SK-N-SH (cell line): Measurements from ENCODE around the gene AGFG1. TPM values are rescaled to one million over a fixed set of nuclear protein-coding genes. Genes with fewer than 3 reads are reported as not detected.
A peak's percentile ranks its signal among the peaks of the same experiment; 100 is the strongest.

Experiments
- CTCF ChIA-PET: fragments of 300-600, 350-600 bp; formaldehyde crosslinking; extraction: SDS; loops from one replicate; lab custom pipeline; 2021; lab: Yijun Ruan, JAX
- POLR2A ChIA-PET: fragments of 350-600 bp; sonication (Branson Sonifier 250); formaldehyde crosslinking; extraction: SDS; loops from one replicate; lab custom pipeline; 2020; ENCODE audit warnings: antibody characterized with exemption, inconsistent platforms; lab: Yijun Ruan, JAX
- DNase-seq: peaks from one replicate; pipeline ENCODE4 v3.0.0; 2012
- H2AFZ ChIP-seq: fragments of 200-600 bp; sonication (generic); 2 replicates; pipeline ENCODE4 v1.8.1; 2016; ENCODE audit warnings: antibody characterized with exemption, mild to moderate bottlenecking, low read depth
- H3F3A ChIP-seq: fragments of 200-600 bp; sonication (generic); replicated peaks from 2 replicates; pipeline ENCODE3; 2016; ENCODE audit warnings: antibody characterized with exemption, mild to moderate bottlenecking; ENCODE audit not compliant: insufficient read depth
- H3K27ac ChIP-seq, 2 experiments: fragments of 200-500 bp in 1 of 2; fragments of 200-600 bp in 1 of 2; sonication (Bioruptor generic) in 1 of 2; sonication (generic), shearing (Covaris generic) in 1 of 2; 2 replicates each; pipeline versions ENCODE4 v1.5.1 to v1.6.1; 2014 to 2016; ENCODE audit warnings: low read depth in 2 of 2, inconsistent platforms in 1 of 2, low read length in 1 of 2, mild to moderate bottlenecking in 1 of 2, mixed read lengths in 1 of 2
- H3K27me3 ChIP-seq: fragments of 200-600 bp; sonication (generic), shearing (Covaris generic); 2 replicates; pipeline ENCODE4 v1.6.1; 2016; ENCODE audit warnings: mixed run types; ENCODE audit not compliant: insufficient read depth
- H3K36me3 ChIP-seq, 2 experiments: fragments of 200-500 bp in 1 of 2; fragments of 200-600 bp in 1 of 2; sonication (Bioruptor generic) in 1 of 2; sonication (generic) in 1 of 2; replicated peaks in 1 of 2; 2 replicates each; pipeline versions ENCODE3 to v1.5.1; 2014 to 2016; ENCODE audit warnings: low read length in 1 of 2, mild to moderate bottlenecking in 1 of 2; ENCODE audit not compliant: insufficient read depth in 2 of 2, control insufficient read depth in 1 of 2
- H3K4me1 ChIP-seq, 2 experiments: fragments of 200-500 bp in 1 of 2; fragments of 200-600 bp in 1 of 2; sonication (Bioruptor generic) in 1 of 2; sonication (generic), shearing (Covaris generic) in 1 of 2; 2 replicates each; pipeline versions ENCODE4 v1.5.1 to v1.6.1; 2014 to 2016; ENCODE audit warnings: low read depth in 1 of 2, low read length in 1 of 2, mixed run types in 1 of 2; ENCODE audit not compliant: insufficient read depth in 2 of 2, control insufficient read depth in 1 of 2
- H3K4me2 ChIP-seq: fragments of 200-600 bp; sonication (generic), shearing (Covaris generic); 2 replicates; pipeline ENCODE4 v1.6.1; 2017; ENCODE audit warnings: mixed run types
- H3K4me3 ChIP-seq, 2 experiments: fragments of 200-500 bp in 1 of 2; fragments of 200-600 bp in 1 of 2; sonication (Bioruptor generic) in 1 of 2; sonication (generic), shearing (Covaris generic) in 1 of 2; 2 replicates each; pipeline versions ENCODE4 v1.5.1 to v1.8.1; 2014 to 2016; ENCODE audit warnings: low read depth in 2 of 2, inconsistent platforms in 1 of 2, low read length in 1 of 2, mild to moderate bottlenecking in 1 of 2, mixed read lengths in 1 of 2, moderate library complexity in 1 of 2
- H3K79me2 ChIP-seq: fragments of 200-600 bp; sonication (generic); 2 replicates; pipeline ENCODE4 v1.8.1; 2017; ENCODE audit warnings: mild to moderate bottlenecking; ENCODE audit not compliant: insufficient read depth
- H3K9ac ChIP-seq: fragments of 200-600 bp; sonication (generic); 2 replicates; pipeline ENCODE4 v1.6.1; 2017; ENCODE audit warnings: mixed run types
- H3K9me2 ChIP-seq: fragments of 200-600 bp; sonication (generic); 2 replicates; pipeline ENCODE4 v1.6.1; 2017; ENCODE audit warnings: mixed run types
- H3K9me3 ChIP-seq: fragments of 200-600 bp; sonication (generic); 2 replicates; pipeline ENCODE4 v1.6.1; 2017; ENCODE audit warnings: mixed run types, mild to moderate bottlenecking, moderate library complexity
- H4K20me1 ChIP-seq: fragments of 200-600 bp; sonication (generic); 2 replicates; pipeline ENCODE4 v1.6.1; 2017; ENCODE audit warnings: mild to moderate bottlenecking, mixed run types; ENCODE audit not compliant: insufficient read depth
- CHD2 ChIP-seq: fragments of 150-350 bp; IDR thresholded peaks from 2 replicates; pipeline ENCODE4 v1.6.1; 2018; ENCODE audit warnings: low read length; ENCODE audit not compliant: partially characterized antibody
- ELF1 ChIP-seq: IDR thresholded peaks from 2 replicates; pipeline ENCODE4 v1.4.0; 2012
- EZH2phosphoT487 ChIP-seq: fragments of 200-600 bp; sonication (generic); IDR thresholded peaks from 2 replicates; pipeline ENCODE4 v1.6.1; 2017; ENCODE audit warnings: low read depth, mixed run types, mild to moderate bottlenecking, antibody characterized with exemption, moderate library complexity, borderline replicate concordance
- FOSL2 ChIP-seq: IDR thresholded peaks from 2 replicates; pipeline ENCODE4 v1.4.0; 2012; ENCODE audit warnings: low read depth, mild to moderate bottlenecking, moderate library complexity, borderline replicate concordance
- FOXJ3 ChIP-seq: sonication (generic); formaldehyde crosslinking; IDR thresholded peaks from 2 replicates; pipeline ENCODE4 v1.5.1; 2020; ENCODE audit warnings: mild to moderate bottlenecking, missing genetic modification reagents
- FOXM1 ChIP-seq: IDR thresholded peaks from 2 replicates; pipeline ENCODE4 v1.4.0; 2012; ENCODE audit warnings: low read depth, mild to moderate bottlenecking
- GABPA ChIP-seq: IDR thresholded peaks from 2 replicates; pipeline ENCODE4 v1.4.0; 2012; ENCODE audit warnings: low read depth, mild to moderate bottlenecking
- JUND ChIP-seq: IDR thresholded peaks from 2 replicates; pipeline ENCODE4 v1.4.0; 2012
- MXI1 ChIP-seq: IDR thresholded peaks from 2 replicates; pipeline ENCODE4 v1.6.1; 2012; ENCODE audit warnings: mild to moderate bottlenecking, low read depth, low read length, improper control_type of control experiment
- NFIC ChIP-seq: IDR thresholded peaks from 2 replicates; pipeline ENCODE4 v1.4.0; 2012; ENCODE audit warnings: borderline replicate concordance
- POLR2AphosphoS5 ChIP-seq: IDR thresholded peaks from 2 replicates; pipeline ENCODE4 v1.6.1; 2012; ENCODE audit warnings: low read depth, low read length
- RAD21 ChIP-seq: IDR thresholded peaks from 2 replicates; pipeline ENCODE4 v1.6.1; 2012; ENCODE audit warnings: mild to moderate bottlenecking, low read length
- RXRA ChIP-seq: IDR thresholded peaks from 2 replicates; pipeline ENCODE4 v1.4.0; 2012; ENCODE audit warnings: low read depth, mild to moderate bottlenecking, borderline replicate concordance
- TAF1 ChIP-seq: IDR thresholded peaks from 2 replicates; pipeline ENCODE4 v1.6.1; 2012; ENCODE audit warnings: low read depth, mild to moderate bottlenecking, low read length, moderate library complexity, borderline replicate concordance
- TCF12 ChIP-seq: IDR thresholded peaks from 2 replicates; pipeline ENCODE4 v1.4.0; 2012
- TEAD4 ChIP-seq: IDR thresholded peaks from 2 replicates; pipeline ENCODE4 v1.4.0; 2012; ENCODE audit warnings: mild to moderate bottlenecking, borderline replicate concordance; ENCODE audit not compliant: insufficient read depth
- YY1 ChIP-seq: IDR thresholded peaks from 2 replicates; pipeline ENCODE4 v1.4.0; 2012; ENCODE audit warnings: low read depth, mild to moderate bottlenecking
- ZBTB33 ChIP-seq: IDR thresholded peaks from 2 replicates; pipeline ENCODE4 v1.4.0; 2012; ENCODE audit warnings: low read depth, borderline replicate concordance
- WGBS: methylation state at CpG from one replicate; pipeline ENCODE4 v1.1.6; 2017; ENCODE audit warnings: low lambda C conversion rate; 5-methylcytosine and 5-hydroxymethylcytosine counted together
- polyA plus RNA-seq, 3 experiments: library from polyadenylated mRNA; depleted of rRNA; stranded (reverse); fragments of >200 nt; gene quantifications; 2 replicates each; pipeline ENCODE4 v1.2.3, GENCODE V29; 2012
- TF ChIP-seq, protein P1 (sequence below): fragments of 150-350 bp; IDR thresholded peaks from 2 replicates; pipeline ENCODE4 v1.6.1; 2016; ENCODE audit warnings: mild to moderate bottlenecking, low read depth, low read length

Gene AGFG1
- polyA plus RNA-seq, 1 of the 3 experiments (the other 2 are of a cell fraction) = 42.3 TPM

- peaks cover 100% of the 10 kb centered on the region for H3K79me2 ChIP-seq
- WGBS = 73% methylated on average over 1 of the region's 1 CpG
- no peaks in the 10 kb centered on the region for H3K27me3 ChIP-seq
- H3K36me3 ChIP-seq = peaks cover 0 to 8% of the 10 kb centered on the region in 2 experiments
- H2AFZ ChIP-seq = no peak overlapping the region
- no peaks in the 10 kb centered on the region for H3K9me2 ChIP-seq
- POLR2A ChIA-PET = no interaction called here
- no peak overlapping the region for H3K4me2 ChIP-seq
- H3K4me1 ChIP-seq = peaks cover 13 to 26% of the 10 kb centered on the region in 2 experiments
- H3K9ac ChIP-seq = no peak overlapping the region
- peaks cover 97% of the 10 kb centered on the region for H4K20me1 ChIP-seq
- H3F3A ChIP-seq = peaks cover 12% of the 10 kb centered on the region
- no peak overlapping the region for H3K4me3 ChIP-seq
- no peak for TF ChIP-seq NFIC
- TF ChIP-seq JUND = no peak
- no peak for TF ChIP-seq TEAD4
- no peak for TF ChIP-seq POLR2AphosphoS5
- TF ChIP-seq RXRA = no peak
- no peak for TF ChIP-seq ELF1
- TF ChIP-seq ZBTB33 = no peak
- TF ChIP-seq YY1 = no peak
- no peak for TF ChIP-seq CHD2
- TF ChIP-seq FOXJ3 (CRISPR knock-in tag) = no peak
- TF ChIP-seq FOSL2 = no peak
- no peak for TF ChIP-seq EZH2phosphoT487
- TF ChIP-seq TAF1 = no peak
- TF ChIP-seq TCF12 = no peak
- no peak for TF ChIP-seq FOXM1
- TF ChIP-seq, protein P1, sequence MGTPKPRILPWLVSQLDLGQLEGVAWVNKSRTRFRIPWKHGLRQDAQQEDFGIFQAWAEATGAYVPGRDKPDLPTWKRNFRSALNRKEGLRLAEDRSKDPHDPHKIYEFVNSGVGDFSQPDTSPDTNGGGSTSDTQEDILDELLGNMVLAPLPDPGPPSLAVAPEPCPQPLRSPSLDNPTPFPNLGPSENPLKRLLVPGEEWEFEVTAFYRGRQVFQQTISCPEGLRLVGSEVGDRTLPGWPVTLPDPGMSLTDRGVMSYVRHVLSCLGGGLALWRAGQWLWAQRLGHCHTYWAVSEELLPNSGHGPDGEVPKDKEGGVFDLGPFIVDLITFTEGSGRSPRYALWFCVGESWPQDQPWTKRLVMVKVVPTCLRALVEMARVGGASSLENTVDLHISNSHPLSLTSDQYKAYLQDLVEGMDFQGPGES = no peak
- no peak for TF ChIP-seq RAD21
- CTCF ChIA-PET = no interaction called here
- DNase-seq = no peak
- no peaks in the 10 kb centered on the region for H3K9me3 ChIP-seq
- no peak overlapping the region for H3K27ac ChIP-seq
These were observed 43.8 kb downstream of the AGFG1 start for GRCh38 chr2:227515742-227516141.

DNA sequence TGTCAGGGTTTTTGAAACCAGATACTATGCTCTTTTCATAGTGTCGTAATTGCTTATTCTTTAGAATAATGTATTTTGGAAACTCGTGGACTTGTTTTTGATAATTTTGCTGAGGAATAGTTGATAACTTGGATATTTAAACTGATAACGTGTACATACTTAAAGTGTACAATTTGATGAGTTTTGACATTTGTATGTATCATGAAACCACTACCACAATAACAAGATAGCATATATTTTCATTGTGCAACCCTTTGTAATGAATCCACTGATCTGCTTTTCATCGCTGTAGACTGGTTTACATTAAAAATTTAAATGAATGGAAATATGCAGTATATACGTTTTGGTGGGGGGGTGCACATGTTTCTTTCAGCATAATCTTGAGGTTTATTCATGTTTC, 45.8 kb downstream of the AGFG1 start:
- H3K4me2 ChIP-seq = peak overlapping the region; percentile 28; the same call in 1 of the 2 replicates
- H4K20me1 ChIP-seq = peaks cover 91% of the 10 kb centered on the region
- H3K79me2 ChIP-seq = peaks cover 100% of the 10 kb centered on the region
- H3F3A ChIP-seq = peaks cover 12% of the 10 kb centered on the region
- TF ChIP-seq FOXJ3 (CRISPR knock-in tag) (no peak), GABPA (no peak), ZBTB33 (no peak), MXI1 (no peak)
- TF ChIP-seq, protein P1 = no peak
- TF ChIP-seq, all 33 proteins: peak for 0
- Histone ChIP-seq H3K27me3 (no peaks in the 10 kb centered on the region), H3K36me3 (peaks cover 11 to 22% of the 10 kb centered on the region in 2 experiments), H3K9me2 (no peaks in the 10 kb centered on the region), H3K27ac (peak overlapping the region in 1 of 2 experiments; percentile 42; a peak in 2 of 4 replicates), H3K9me3 (no peaks in the 10 kb centered on the region), H3K9ac (no peak overlapping the region), H3K4me1 (peaks cover 4 to 16% of the 10 kb centered on the region in 2 experiments), H3K4me3 (no peak overlapping the region), H2AFZ (no peak overlapping the region)
- CTCF ChIA-PET = interaction anchor here (0.7 kb wide), 1 partner anchor 15 kb away, joined by 3 read pairs; no protein-coding TSS in a partner anchor
- POLR2A ChIA-PET = no interaction called here
- WGBS = 85% methylated on average over 5 of the region's 5 CpGs
- DNase-seq = no peak
